Sigmoid colon (tissue), 7 donors: Measurements from ENCODE around the gene GLTPD2. TPM values are rescaled to one million over a fixed set of nuclear protein-coding genes. Genes with fewer than 3 reads are reported as not detected.

Experiments used
- DNase-seq: peaks from one replicate; pipeline ENCODE4 v3.0.0-alpha.2; 2019
- H3K27ac ChIP-seq, 4 donors: fragments of 200-600 bp; sonication (generic); one replicate each; pipeline ENCODE4 v1.5.1; 2016 to 2019; ENCODE audit warnings: mild to moderate bottlenecking in 1 of 4
- H3K27me3 ChIP-seq, 3 donors: fragments of 200-600 bp; sonication (generic); one replicate each; pipeline ENCODE4 v1.5.1; 2019; ENCODE audit warnings: mild to moderate bottlenecking in 1 of 3
- H3K36me3 ChIP-seq, 4 donors: fragments of 200-600 bp; sonication (generic); one replicate each; pipeline ENCODE4 v1.5.1; 2016 to 2019
- H3K4me1 ChIP-seq, 4 donors: fragments of 200-600 bp; sonication (generic); one replicate each; pipeline ENCODE4 v1.5.1; 2017 to 2019
- H3K4me3 ChIP-seq, 4 donors: fragments of 200-600 bp; sonication (generic); one replicate each; pipeline ENCODE4 v1.5.1; 2017 to 2019; ENCODE audit warnings: mild to moderate bottlenecking in 2 of 4, moderate library complexity in 1 of 4
- H3K9me3 ChIP-seq, 4 donors: fragments of 200-600 bp in 3 of 4; sonication (generic) in 3 of 4; one replicate each; pipeline versions ENCODE4 v1.5.1 to v1.6.1; 2013 to 2019
- EP300 ChIP-seq, 4 donors: sonication (generic); formaldehyde crosslinking; IDR thresholded peaks; one replicate each; pipeline ENCODE4 v1.6.1; 2017; ENCODE audit warnings: antibody characterized with exemption in 4 of 4
- POLR2A ChIP-seq, 2 donors: fragments of 450-650 bp; IDR thresholded peaks; one replicate each; pipeline ENCODE4 v1.6.1; 2016; ENCODE audit warnings: antibody characterized with exemption in 2 of 2, mild to moderate bottlenecking in 2 of 2, moderate library complexity in 2 of 2
- POLR2AphosphoS5 ChIP-seq, 4 donors: sonication (generic); formaldehyde crosslinking; IDR thresholded peaks; one replicate each; pipeline ENCODE4 v1.6.1; 2017; ENCODE audit warnings: antibody characterized with exemption in 4 of 4
- WGBS, 2 donors: extraction: QIAGEN DNeasy Blood & Tissue Kit; methylation state at CpG; one replicate each; pipeline ENCODE4 v1.1.7; 2013; 5-methylcytosine and 5-hydroxymethylcytosine counted together
- intact Hi-C: fragments of 100-400 bp; cut with DNase I; formaldehyde crosslinking; loops from one replicate; pipeline ENCODE4 v1.15.1; 2023
- polyA plus RNA-seq, 3 donors: library from polyadenylated mRNA; stranded (reverse); fragments of 200-250 nt; gene quantifications; one replicate each; pipeline ENCODE4 v1.2.3, GENCODE V29; 2013
- total RNA-seq, 4 donors: library from RNA; depleted of rRNA; stranded (reverse); fragments of >200 nt; gene quantifications; one replicate each; pipeline ENCODE4 v1.1.0, GENCODE V29; 2016
- TF ChIP-seq, protein P1 (sequence below), 4 experiments: fragments of 450-650 bp in 3 of 4; fragments of 200-600 bp in 1 of 4; IDR thresholded peaks; one replicate each; pipeline ENCODE4 v1.5.1; 2016 to 2019; ENCODE audit warnings: antibody characterized with exemption in 4 of 4, mild to moderate bottlenecking in 3 of 4, moderate library complexity in 2 of 4
- donor health status: healthy with polysubstance abuse.
- donor health status: Bipolar disorder and iron deficiency.
- donor health status: healthy.

Gene GLTPD2
- total and polyA plus RNA-seq, 7 donors, result 0.06 to 1.6 TPM; not detected in 5

- WGBS, 2 donors, result 68 to 84% methylated on average over 4 of the region's 4 CpGs
- H3K4me3 ChIP-seq, result no peak overlapping the region
- H3K27me3 ChIP-seq, result no peaks in the 10 kb centered on the region
- peaks cover 0 to 39% (median 18%) of the 10 kb centered on the region in 4 donors for H3K4me1 ChIP-seq
- no peak for DNase-seq
- no peak for TF ChIP-seq POLR2AphosphoS5 (IDR thresholded peaks at IDR 0.05)
- no peak for TF ChIP-seq POLR2A (IDR thresholded peaks at IDR 0.05)
- TF ChIP-seq, protein P1, sequence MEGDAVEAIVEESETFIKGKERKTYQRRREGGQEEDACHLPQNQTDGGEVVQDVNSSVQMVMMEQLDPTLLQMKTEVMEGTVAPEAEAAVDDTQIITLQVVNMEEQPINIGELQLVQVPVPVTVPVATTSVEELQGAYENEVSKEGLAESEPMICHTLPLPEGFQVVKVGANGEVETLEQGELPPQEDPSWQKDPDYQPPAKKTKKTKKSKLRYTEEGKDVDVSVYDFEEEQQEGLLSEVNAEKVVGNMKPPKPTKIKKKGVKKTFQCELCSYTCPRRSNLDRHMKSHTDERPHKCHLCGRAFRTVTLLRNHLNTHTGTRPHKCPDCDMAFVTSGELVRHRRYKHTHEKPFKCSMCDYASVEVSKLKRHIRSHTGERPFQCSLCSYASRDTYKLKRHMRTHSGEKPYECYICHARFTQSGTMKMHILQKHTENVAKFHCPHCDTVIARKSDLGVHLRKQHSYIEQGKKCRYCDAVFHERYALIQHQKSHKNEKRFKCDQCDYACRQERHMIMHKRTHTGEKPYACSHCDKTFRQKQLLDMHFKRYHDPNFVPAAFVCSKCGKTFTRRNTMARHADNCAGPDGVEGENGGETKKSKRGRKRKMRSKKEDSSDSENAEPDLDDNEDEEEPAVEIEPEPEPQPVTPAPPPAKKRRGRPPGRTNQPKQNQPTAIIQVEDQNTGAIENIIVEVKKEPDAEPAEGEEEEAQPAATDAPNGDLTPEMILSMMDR (IDR thresholded peaks at IDR 0.05), result no peak
- no peak for TF ChIP-seq EP300 (IDR thresholded peaks at IDR 0.05)
- H3K9me3 ChIP-seq, result no peaks in the 10 kb centered on the region
- no peak overlapping the region for H3K27ac ChIP-seq
- no peaks in the 10 kb centered on the region for H3K36me3 ChIP-seq
- intact Hi-C loops, result no loop called here
These were observed 47.5 kb downstream of the GLTPD2 start for GRCh38 chr17:4836221-4836620.

DNA sequence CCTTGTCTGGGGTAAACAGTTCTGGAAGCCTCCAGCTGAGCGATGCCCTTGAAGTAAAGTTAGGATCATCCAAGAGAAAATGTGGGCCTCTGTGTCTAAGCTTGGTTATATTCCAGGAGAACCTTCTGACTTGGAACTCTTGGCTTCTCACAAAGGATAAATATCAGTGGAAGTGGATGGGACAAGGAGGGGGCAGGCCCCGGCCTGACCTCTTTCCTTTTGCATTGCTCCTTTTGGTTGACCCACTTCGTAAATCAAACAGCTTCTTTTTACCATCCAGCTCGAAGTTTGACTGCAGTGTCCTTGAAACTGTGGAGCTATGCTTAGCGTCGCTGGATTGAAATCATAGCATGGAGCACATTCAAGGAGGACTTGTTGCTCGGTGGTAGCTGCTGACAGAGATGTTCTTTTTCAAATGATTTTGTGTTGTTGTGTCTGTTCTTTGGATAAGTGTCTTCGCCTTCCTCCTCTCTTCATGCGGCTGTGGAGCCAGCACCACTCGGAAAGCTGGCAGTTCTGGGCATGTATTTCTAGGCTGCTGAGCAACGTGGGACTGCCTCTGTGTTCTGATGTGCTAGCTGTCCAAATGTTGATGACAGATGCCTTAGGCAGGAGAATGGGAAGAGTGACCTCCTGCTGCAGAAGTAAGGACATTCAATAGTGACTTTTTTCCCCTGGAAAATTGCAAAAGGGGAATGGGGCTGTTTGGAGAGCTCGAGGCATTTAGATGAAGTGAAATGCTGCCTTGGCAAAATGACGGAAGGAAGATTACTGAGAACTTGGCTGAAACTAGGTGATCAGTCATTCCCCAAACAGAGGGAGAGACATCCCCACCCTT, 48.9 kb downstream of the GLTPD2 start:
- Histone ChIP-seq H3K4me3 (no peak overlapping the region), H3K27ac (peak overlapping the region in 1 of 4 donors; percentile 15), H3K9me3 (no peaks in the 10 kb centered on the region), H3K36me3 (no peaks in the 10 kb centered on the region), H3K4me1 (peaks cover 0 to 39% (median 18%) of the 10 kb centered on the region in 4 donors), H3K27me3 (no peaks in the 10 kb centered on the region)
- TF ChIP-seq EP300 (IDR thresholded peaks at IDR 0.05), result no peak
- TF ChIP-seq POLR2A (IDR thresholded peaks at IDR 0.05), result no peak
- TF ChIP-seq POLR2AphosphoS5 (IDR thresholded peaks at IDR 0.05), result no peak
- TF ChIP-seq, protein P1 (IDR thresholded peaks at IDR 0.05), result no peak
- 73 to 77% methylated on average over 13 of the region's 13 CpGs for WGBS, 2 donors
- intact Hi-C loops, result no loop called here
- no peak for DNase-seq

DNA sequence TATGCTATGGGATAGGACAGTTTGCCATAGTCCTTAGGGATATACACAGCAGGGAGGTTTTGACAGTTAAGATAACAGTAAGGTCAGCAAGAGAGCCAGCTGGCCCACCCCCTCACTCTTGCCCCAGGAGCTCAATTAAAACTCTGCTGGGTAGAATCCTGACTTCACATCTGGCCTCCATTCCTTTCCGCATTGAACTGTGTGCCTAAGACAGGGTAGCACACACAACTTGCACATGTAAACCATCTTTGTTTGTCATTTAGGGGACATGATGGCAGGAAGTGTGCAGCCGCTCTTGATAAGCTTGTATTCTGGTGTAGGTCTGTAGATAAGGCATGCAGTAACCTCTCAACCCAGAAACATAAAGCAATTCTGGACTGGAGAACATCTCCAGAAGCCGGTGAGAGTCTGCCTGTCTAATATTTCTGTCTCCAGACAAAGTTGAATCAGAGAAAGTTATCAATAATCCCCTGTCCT, 49.6 kb downstream of the GLTPD2 start:
- H3K36me3 ChIP-seq, result no peaks in the 10 kb centered on the region
- TF ChIP-seq, protein P1 (IDR thresholded peaks at IDR 0.05), result no peak
- TF ChIP-seq POLR2A (IDR thresholded peaks at IDR 0.05) (no peak), EP300 (IDR thresholded peaks at IDR 0.05) (no peak)
- no peak overlapping the region for H3K4me3 ChIP-seq
- no peak for DNase-seq
- intact Hi-C loops, result no loop called here
- no peak overlapping the region for H3K27ac ChIP-seq
- 91% methylated on average over 3 of the region's 3 CpGs for WGBS, 2 donors
- no peaks in the 10 kb centered on the region for H3K9me3 ChIP-seq
- H3K27me3 ChIP-seq, result no peaks in the 10 kb centered on the region
- H3K4me1 ChIP-seq, result peaks cover 0 to 39% (median 18%) of the 10 kb centered on the region in 4 donors

- Histone ChIP-seq H3K27ac (no peak overlapping the region), H3K36me3 (no peaks in the 10 kb centered on the region), H3K9me3 (no peaks in the 10 kb centered on the region), H3K27me3 (no peaks in the 10 kb centered on the region), H3K4me1 (peaks cover 0 to 32% (median 12%) of the 10 kb centered on the region in 4 donors), H3K4me3 (no peak overlapping the region)
- DNase-seq, result no peak
- TF ChIP-seq POLR2AphosphoS5 (IDR thresholded peaks at IDR 0.05) (no peak), POLR2A (IDR thresholded peaks at IDR 0.05) (no peak), EP300 (IDR thresholded peaks at IDR 0.05) (no peak)
- TF ChIP-seq, protein P1 (IDR thresholded peaks at IDR 0.05), result no peak
- intact Hi-C loops, result no loop called here
- 90 to 92% methylated on average over 8 of the region's 8 CpGs for WGBS, 2 donors
These were observed 50.5 kb downstream of the GLTPD2 start for GRCh38 chr17:4839221-4839620.

Other genes starting within 250 kb of the GLTPD2 start
- 10 to 100 TPM; 23.2 to 32.4 (median 27.4) TPM for gene MYBBP1A, start 233.6 kb upstream of the GLTPD2 start, total RNA-seq
- 10 to 100 TPM in 1 of 3 donors, 1 to 10 TPM in 2; 6.6 to 44.5 (median 7.4) TPM for gene MYBBP1A, start 233.6 kb upstream of the GLTPD2 start, polyA plus RNA-seq
- gene GGT6, start 228.4 kb upstream of the GLTPD2 start, total RNA-seq, result 1 to 10 TPM in 1 of 4 donors, under 1 TPM in 1, not detected in 2; 0.71 to 3.0 TPM
- 10 to 100 TPM; 22.2 to 94.4 (median 28.4) TPM for gene GGT6, start 228.4 kb upstream of the GLTPD2 start, polyA plus RNA-seq
- 1 to 10 TPM in 3 of 4 donors, under 1 TPM in 1; 0.33 to 1.9 (median 1.6) TPM for gene SMTNL2, start 204.4 kb upstream of the GLTPD2 start, total RNA-seq
- gene SMTNL2, start 204.4 kb upstream of the GLTPD2 start, polyA plus RNA-seq, result under 1 TPM in 2 of 3 donors, not detected in 1; 0.45 to 0.60 TPM
- gene ALOX15, start 147.3 kb upstream of the GLTPD2 start, total RNA-seq, result under 1 TPM in 3 of 4 donors, not detected in 1; 0.28 to 0.81 (median 0.36) TPM
- under 1 TPM in 2 of 3 donors, not detected in 1; 0.60 to 0.77 TPM for gene ALOX15, start 147.3 kb upstream of the GLTPD2 start, polyA plus RNA-seq
- gene PELP1, start 84.8 kb upstream of the GLTPD2 start, total RNA-seq, result 10 to 100 TPM; 20.0 to 37.7 (median 26.2) TPM
- 10 to 100 TPM in 1 of 3 donors, 1 to 10 TPM in 2; 4.2 to 27.0 (median 9.9) TPM for gene PELP1, start 84.8 kb upstream of the GLTPD2 start, polyA plus RNA-seq
- 10 to 100 TPM; 22.1 to 35.7 (median 28.2) TPM for gene ARRB2, start 78.3 kb upstream of the GLTPD2 start, total RNA-seq
- 10 to 100 TPM; 38.4 to 51.7 (median 39.3) TPM for gene ARRB2, start 78.3 kb upstream of the GLTPD2 start, polyA plus RNA-seq
- gene MED11, start 57.5 kb upstream of the GLTPD2 start, total RNA-seq, result 10 to 100 TPM; 31.1 to 43.6 (median 38.3) TPM
- 10 to 100 TPM; 35.8 to 61.9 (median 47.4) TPM for gene MED11, start 57.5 kb upstream of the GLTPD2 start, polyA plus RNA-seq
- gene ZMYND15, start 49.1 kb upstream of the GLTPD2 start, total RNA-seq, result under 1 TPM in 3 of 4 donors, not detected in 1; 0.36 to 0.55 (median 0.49) TPM
- 1 to 10 TPM in 2 of 3 donors, not detected in 1; 1.1 to 1.2 TPM for gene ZMYND15, start 49.1 kb upstream of the GLTPD2 start, polyA plus RNA-seq
- 1 to 10 TPM; 4.6 to 6.8 (median 5.3) TPM for gene CXCL16, start 49.0 kb upstream of the GLTPD2 start, total RNA-seq
- 10 to 100 TPM; 21.6 to 32.8 (median 29.0) TPM for gene CXCL16, start 49.0 kb upstream of the GLTPD2 start, polyA plus RNA-seq
- gene TM4SF5, start 17.1 kb upstream of the GLTPD2 start, total RNA-seq, result not detected
- gene TM4SF5, start 17.1 kb upstream of the GLTPD2 start, polyA plus RNA-seq, result 10 to 100 TPM in 2 of 3 donors, 1 to 10 TPM in 1; 7.8 to 19.2 (median 11.1) TPM
- gene VMO1, start 2.6 kb upstream of the GLTPD2 start, total RNA-seq, result 1 to 10 TPM in 3 of 4 donors, not detected in 1; 1.1 to 6.4 (median 4.1) TPM
- gene VMO1, start 2.6 kb upstream of the GLTPD2 start, polyA plus RNA-seq, result 1 to 10 TPM in 2 of 3 donors, not detected in 1; 2.2 to 4.4 TPM
- 100 to 1,000 TPM; 153 to 242 (median 192) TPM for gene PSMB6, start 7.2 kb downstream of the GLTPD2 start, total RNA-seq
- 100 to 1,000 TPM; 172 to 213 (median 201) TPM for gene PSMB6, start 7.2 kb downstream of the GLTPD2 start, polyA plus RNA-seq
- gene PLD2, start 18.2 kb downstream of the GLTPD2 start, total RNA-seq, result 10 to 100 TPM in 3 of 4 donors, 1 to 10 TPM in 1; 9.3 to 20.5 (median 12.3) TPM
- 10 to 100 TPM in 1 of 3 donors, 1 to 10 TPM in 2; 6.0 to 18.0 (median 7.9) TPM for gene PLD2, start 18.2 kb downstream of the GLTPD2 start, polyA plus RNA-seq
- gene MINK1, start 44.4 kb downstream of the GLTPD2 start, total RNA-seq, result 10 to 100 TPM; 17.1 to 43.8 (median 21.0) TPM
- 100 to 1,000 TPM in 1 of 3 donors, 10 to 100 TPM in 2; 45.0 to 117 (median 63.8) TPM for gene MINK1, start 44.4 kb downstream of the GLTPD2 start, polyA plus RNA-seq
- gene C17orf107, start 110.6 kb downstream of the GLTPD2 start, total RNA-seq, result 1 to 10 TPM in 1 of 4 donors, under 1 TPM in 3; 0.68 to 2.8 (median 0.85) TPM
- gene C17orf107, start 110.6 kb downstream of the GLTPD2 start, polyA plus RNA-seq, result 1 to 10 TPM in 1 of 3 donors, under 1 TPM in 2; under 0.01 to 1.7 (median 0.69) TPM
- gene CHRNE, start 114.1 kb downstream of the GLTPD2 start, total RNA-seq, result under 1 TPM in 3 of 4 donors, not detected in 1; 0.49 to 0.55 (median 0.54) TPM
- under 1 TPM in 2 of 3 donors, not detected in 1; 0.46 to 0.57 TPM for gene CHRNE, start 114.1 kb downstream of the GLTPD2 start, polyA plus RNA-seq
- gene GP1BA, start 143.3 kb downstream of the GLTPD2 start, total RNA-seq, result not detected
- 1 to 10 TPM in 1 of 3 donors, not detected in 2; 1.1 TPM for gene GP1BA, start 143.3 kb downstream of the GLTPD2 start, polyA plus RNA-seq
- 10 to 100 TPM; 41.0 to 60.3 (median 48.6) TPM for gene SLC25A11, start 151.1 kb downstream of the GLTPD2 start, total RNA-seq
- 10 to 100 TPM; 57.7 to 82.8 (median 79.9) TPM for gene SLC25A11, start 151.1 kb downstream of the GLTPD2 start, polyA plus RNA-seq
- gene RNF167, start 151.3 kb downstream of the GLTPD2 start, total RNA-seq, result 10 to 100 TPM; 51.2 to 71.2 (median 60.3) TPM
- gene RNF167, start 151.3 kb downstream of the GLTPD2 start, polyA plus RNA-seq, result 100 to 1,000 TPM in 1 of 3 donors, 10 to 100 TPM in 2; 45.0 to 120 (median 83.9) TPM
- gene PFN1, start 159.6 kb downstream of the GLTPD2 start, total RNA-seq, result 1,000 to 10,000 TPM in 1 of 4 donors, 100 to 1,000 TPM in 3; 690 to 1,141 (median 828) TPM
- gene PFN1, start 159.6 kb downstream of the GLTPD2 start, polyA plus RNA-seq, result 1,000 to 10,000 TPM in 1 of 3 donors, 100 to 1,000 TPM in 2; 853 to 1,404 (median 948) TPM
- 1 to 10 TPM; 2.5 to 9.1 (median 5.1) TPM for gene ENO3, start 162.2 kb downstream of the GLTPD2 start, total RNA-seq
- 10 to 100 TPM in 1 of 3 donors, 1 to 10 TPM in 1, under 1 TPM in 1; 0.69 to 10.3 (median 5.4) TPM for gene ENO3, start 162.2 kb downstream of the GLTPD2 start, polyA plus RNA-seq
- 10 to 100 TPM; 42.6 to 84.5 (median 72.3) TPM for gene SPAG7, start 178.9 kb downstream of the GLTPD2 start, total RNA-seq
- 10 to 100 TPM; 67.8 to 79.3 (median 73.9) TPM for gene SPAG7, start 178.9 kb downstream of the GLTPD2 start, polyA plus RNA-seq
- 10 to 100 TPM in 3 of 4 donors, 1 to 10 TPM in 1; 9.9 to 24.6 (median 21.7) TPM for gene CAMTA2, start 198.7 kb downstream of the GLTPD2 start, total RNA-seq
- 10 to 100 TPM; 35.1 to 64.5 (median 42.0) TPM for gene CAMTA2, start 198.7 kb downstream of the GLTPD2 start, polyA plus RNA-seq
- 1 to 10 TPM in 2 of 4 donors, under 1 TPM in 2; 0.36 to 3.0 (median 1.5) TPM for gene INCA1, start 208.6 kb downstream of the GLTPD2 start, total RNA-seq
- gene INCA1, start 208.6 kb downstream of the GLTPD2 start, polyA plus RNA-seq, result 1 to 10 TPM; 2.2 to 3.6 (median 2.3) TPM
- 100 to 1,000 TPM in 1 of 4 donors, 10 to 100 TPM in 3; 46.4 to 101 (median 81.0) TPM for gene KIF1C, start 209.0 kb downstream of the GLTPD2 start, total RNA-seq
- gene KIF1C, start 209.0 kb downstream of the GLTPD2 start, polyA plus RNA-seq, result 100 to 1,000 TPM in 2 of 3 donors, 10 to 100 TPM in 1; 83.3 to 164 (median 108) TPM
- not detected for gene SLC52A1, start 246.5 kb downstream of the GLTPD2 start, total RNA-seq
- gene SLC52A1, start 246.5 kb downstream of the GLTPD2 start, polyA plus RNA-seq, result under 1 TPM in 2 of 3 donors, not detected in 1; 0.23 to 0.74 TPM